SJCRH30 (cell line): ENCODE data around the gene C11orf58. TPM values are rescaled to one million over a fixed set of nuclear protein-coding genes. Genes with fewer than 3 reads are reported as not detected.

Experiments used
- DNase-seq, 2 experiments: peaks; one replicate each; pipeline ENCODE4 v3.0.0-alpha.2; 2015 to 2020
- H3K27ac ChIP-seq: fragments of 250-450 bp; sonication (Bioruptor Pico); 2 replicates; pipeline ENCODE4 v1.5.1; 2020; ENCODE audit warnings: mild to moderate bottlenecking, moderate library complexity
- H3K27me3 ChIP-seq: fragments of 250-450 bp; sonication (Bioruptor Pico); 2 replicates; pipeline ENCODE4 v1.5.1; 2020; ENCODE audit warnings: mild to moderate bottlenecking, moderate library complexity
- H3K36me3 ChIP-seq: fragments of 250-450 bp; sonication (Bioruptor Pico); 2 replicates; pipeline ENCODE4 v1.5.1; 2020; ENCODE audit warnings: mild to moderate bottlenecking, moderate library complexity
- H3K4me1 ChIP-seq: fragments of 250-450 bp; sonication (Bioruptor Pico); 2 replicates; pipeline ENCODE4 v1.5.1; 2020; ENCODE audit warnings: mild to moderate bottlenecking, moderate library complexity
- H3K4me3 ChIP-seq: fragments of 250-450 bp; sonication (Bioruptor Pico); 2 replicates; pipeline ENCODE4 v1.5.1; 2020; ENCODE audit warnings: mild to moderate bottlenecking, moderate library complexity
- H3K9me3 ChIP-seq: fragments of 250-450 bp; sonication (Bioruptor Pico); replicated peaks from 2 replicates; pipeline ENCODE4 v1.5.1; 2020; ENCODE audit warnings: mild to moderate bottlenecking, moderate library complexity
- total RNA-seq: library from RNA; depleted of rRNA; stranded (reverse); fragments of >200 nt; shearing (Covaris generic); gene quantifications from 2 replicates; pipeline ENCODE4 v1.2.3, GENCODE V29; 2014; rRNA removed

C11orf58 gene
- 201 and 237 TPM in 2 replicates for total RNA-seq

DNA sequence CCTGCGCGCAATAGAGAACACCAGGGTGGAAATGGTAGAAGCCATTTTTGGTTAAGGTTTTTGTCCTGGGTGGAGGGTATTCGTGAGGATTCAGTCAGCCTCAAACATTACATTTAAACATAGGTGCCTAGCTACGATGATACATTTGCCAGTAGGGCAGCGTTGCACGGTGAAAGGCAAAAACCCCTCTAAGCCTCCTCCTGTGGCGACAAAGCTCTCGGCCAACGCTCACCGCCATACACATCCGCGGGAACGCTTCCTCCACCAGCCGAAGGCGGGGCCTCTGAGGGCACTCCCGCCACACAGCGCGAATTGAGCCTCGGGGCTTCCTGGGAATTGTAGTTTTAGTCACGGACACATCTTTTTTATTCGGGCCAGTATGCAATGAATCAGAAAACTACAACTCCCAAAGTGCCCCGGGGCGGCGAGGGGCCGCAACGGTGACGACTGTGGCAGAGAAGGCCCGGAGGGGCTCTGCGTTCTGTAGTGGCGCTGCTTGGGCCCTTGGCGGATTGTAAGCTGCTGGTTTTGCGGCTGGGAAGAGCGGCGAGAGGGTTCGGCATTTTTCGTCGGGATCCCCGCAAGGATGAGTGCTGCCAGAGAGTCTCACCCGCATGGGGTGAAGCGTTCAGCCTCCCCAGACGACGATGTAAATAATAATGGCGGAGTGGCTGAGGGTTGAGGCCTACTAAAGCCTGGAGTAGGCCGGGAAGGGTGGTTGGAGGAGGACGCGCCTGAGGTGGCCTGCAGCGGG lies at the start of gene C11orf58:
Gene C11orf58 (plus strand): TSS at position 455 of the 754 bp plus-strand sequence. CDS start 132 bp downstream, at position 587.
- peak within 1 kb of the TSS; percentile 92 for H3K27ac ChIP-seq
- H3K9me3 ChIP-seq, result no peaks in the 10 kb centered on the region
- peak within 1 kb of the TSS; percentile 80 for H3K4me3 ChIP-seq
- H3K27me3 ChIP-seq, result no peaks in the 10 kb centered on the region
- H3K36me3 ChIP-seq, result peaks cover 18% of the 10 kb centered on the region
- peaks cover 9% of the 10 kb centered on the region for H3K4me1 ChIP-seq
- DNase-seq, result peak; percentile 97 to 99

DNA sequence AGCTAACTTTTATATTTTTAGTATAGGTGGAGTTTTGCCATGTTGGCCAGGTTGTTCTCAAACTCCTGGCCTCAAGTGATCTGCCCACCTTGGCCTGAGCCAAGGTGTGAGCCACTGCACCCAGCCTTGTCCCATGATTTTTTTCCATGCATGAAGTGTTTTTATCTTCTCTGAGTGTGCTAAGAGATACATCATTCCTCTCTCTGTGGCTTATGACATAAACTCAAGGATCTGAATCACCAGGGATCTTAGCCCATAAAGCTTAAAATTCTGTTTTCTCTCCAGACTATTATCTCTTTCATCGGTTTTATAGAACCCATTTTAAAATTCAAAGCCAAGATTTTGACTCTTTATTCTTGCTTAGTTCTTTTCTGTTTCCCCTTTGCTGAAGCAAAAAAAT lies 48.4 kb upstream of the C11orf58 start:
- H3K4me1 ChIP-seq, result no peaks in the 10 kb centered on the region
- peaks cover 2% of the 10 kb centered on the region; the same call in 1 of the 2 replicates for H3K27me3 ChIP-seq
- no peaks in the 10 kb centered on the region for H3K9me3 ChIP-seq
- H3K36me3 ChIP-seq, result no peaks in the 10 kb centered on the region
- no peak overlapping the region for H3K27ac ChIP-seq
- H3K4me3 ChIP-seq, result no peak overlapping the region
- DNase-seq, result no peak

DNA sequence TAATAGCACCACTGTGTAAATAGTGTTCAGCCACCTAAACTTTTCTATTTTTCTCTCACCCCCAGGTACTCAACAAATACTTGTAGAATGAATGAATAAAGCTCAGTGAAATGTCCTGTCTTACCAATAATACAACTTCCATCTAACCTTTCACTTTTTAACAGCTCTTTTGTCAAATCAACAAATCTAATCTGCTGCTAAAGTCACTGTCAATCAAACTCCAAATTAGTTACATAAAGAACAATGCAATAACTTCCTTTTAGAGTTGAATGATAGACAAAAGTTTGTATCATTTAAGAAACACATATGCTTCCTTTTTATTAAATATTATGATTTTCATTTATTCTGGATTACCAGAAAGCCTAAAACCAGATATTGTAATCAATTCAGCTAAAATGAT lies 34.7 kb upstream of the C11orf58 start:
- H3K9me3 ChIP-seq, result no peaks in the 10 kb centered on the region
- no peak for DNase-seq
- H3K27me3 ChIP-seq, result no peaks in the 10 kb centered on the region; the same call in 1 of the 2 replicates
- no peak overlapping the region for H3K27ac ChIP-seq
- no peak overlapping the region for H3K4me3 ChIP-seq
- H3K36me3 ChIP-seq, result no peaks in the 10 kb centered on the region
- H3K4me1 ChIP-seq, result no peaks in the 10 kb centered on the region

DNA sequence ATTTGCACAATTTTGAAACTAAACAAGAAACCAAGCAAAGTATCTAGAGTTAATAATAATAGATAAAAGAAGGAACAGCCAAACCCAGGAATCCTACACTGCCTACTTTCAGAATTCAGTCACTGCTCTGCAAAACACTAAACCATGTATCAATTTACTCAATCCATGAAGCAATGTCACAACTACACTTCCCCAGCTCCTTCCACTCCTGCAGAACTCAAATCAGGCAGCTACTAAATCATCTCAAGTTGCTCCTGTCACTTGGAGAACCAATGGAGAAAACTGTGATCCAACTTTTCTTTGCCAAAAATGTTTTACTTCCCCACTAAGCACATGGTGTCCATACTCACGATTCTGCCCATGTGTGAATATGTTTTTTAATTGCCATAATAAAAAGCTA lies 24.9 kb upstream of the C11orf58 start:
- Histone ChIP-seq H3K27me3 (peaks cover 7% of the 10 kb centered on the region; the same call in 1 of the 2 replicates), H3K4me1 (no peaks in the 10 kb centered on the region), H3K36me3 (no peaks in the 10 kb centered on the region), H3K9me3 (no peaks in the 10 kb centered on the region), H3K4me3 (no peak overlapping the region), H3K27ac (no peak overlapping the region)
- no peak for DNase-seq

DNA sequence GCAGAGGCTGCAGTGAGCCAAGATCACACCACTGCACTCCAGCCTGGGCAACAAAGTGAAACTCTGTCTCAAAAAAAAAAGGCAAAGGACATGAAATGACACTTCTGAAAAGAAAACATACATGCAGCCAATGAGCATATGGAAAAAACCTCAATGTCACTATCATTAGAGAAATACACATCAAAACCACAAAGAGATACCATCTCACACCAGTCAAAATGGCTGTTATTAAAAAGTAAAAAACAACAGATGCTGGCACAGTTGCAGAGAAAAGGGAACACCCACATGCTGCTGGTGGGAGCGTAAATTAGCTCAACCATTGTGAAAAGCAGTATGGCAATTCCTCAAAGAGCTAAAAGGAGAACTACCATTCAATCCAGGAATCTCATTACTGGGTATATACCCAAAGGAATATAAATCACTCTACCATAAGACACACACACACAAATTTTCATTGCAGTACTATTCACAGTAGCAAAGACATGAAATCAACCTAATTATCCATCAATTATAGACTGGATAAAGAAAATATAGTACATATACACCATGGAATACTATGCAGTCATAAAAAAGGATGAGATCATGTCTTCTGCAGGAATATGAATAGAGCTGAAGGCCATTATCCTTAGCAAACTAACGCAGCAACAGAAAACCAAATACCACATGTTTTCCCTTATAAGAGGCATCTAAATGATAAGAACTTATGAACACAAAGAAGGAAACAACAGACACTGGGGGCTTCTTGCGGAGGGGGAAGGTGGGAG lies 15.7 kb upstream of the C11orf58 start:
- no peaks in the 10 kb centered on the region for H3K36me3 ChIP-seq
- H3K27me3 ChIP-seq, result no peaks in the 10 kb centered on the region
- H3K9me3 ChIP-seq, result no peaks in the 10 kb centered on the region; the same call in 1 of the 2 replicates
- no peak overlapping the region for H3K27ac ChIP-seq
- no peak overlapping the region for H3K4me3 ChIP-seq
- no peaks in the 10 kb centered on the region for H3K4me1 ChIP-seq
- no peak for DNase-seq

DNA sequence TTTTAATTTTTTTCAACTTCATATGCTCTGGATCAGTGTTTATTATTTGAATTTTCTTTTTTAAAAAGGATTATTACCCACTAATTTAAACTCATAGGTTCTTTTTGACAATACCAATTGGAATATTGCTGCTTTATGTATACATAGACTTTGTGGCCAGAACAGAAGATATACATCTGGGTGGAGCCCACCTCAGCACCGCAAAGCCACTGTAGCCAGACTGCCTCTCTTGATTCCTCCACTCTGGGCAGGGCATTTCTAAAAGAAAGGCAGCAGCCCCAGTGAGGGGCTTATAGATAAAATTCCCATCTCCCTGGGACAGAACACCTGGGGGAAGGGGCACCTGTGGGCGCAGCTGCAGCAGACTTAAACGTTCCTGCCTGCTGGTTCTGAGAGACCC lies 10.6 kb upstream of the C11orf58 start:
- H3K27ac ChIP-seq, result no peak overlapping the region
- H3K36me3 ChIP-seq, result no peaks in the 10 kb centered on the region
- no peaks in the 10 kb centered on the region; the same call in 1 of the 2 replicates for H3K9me3 ChIP-seq
- no peaks in the 10 kb centered on the region; the same call in 1 of the 2 replicates for H3K27me3 ChIP-seq
- H3K4me1 ChIP-seq, result no peaks in the 10 kb centered on the region
- DNase-seq, result no peak
- no peak overlapping the region for H3K4me3 ChIP-seq

DNA sequence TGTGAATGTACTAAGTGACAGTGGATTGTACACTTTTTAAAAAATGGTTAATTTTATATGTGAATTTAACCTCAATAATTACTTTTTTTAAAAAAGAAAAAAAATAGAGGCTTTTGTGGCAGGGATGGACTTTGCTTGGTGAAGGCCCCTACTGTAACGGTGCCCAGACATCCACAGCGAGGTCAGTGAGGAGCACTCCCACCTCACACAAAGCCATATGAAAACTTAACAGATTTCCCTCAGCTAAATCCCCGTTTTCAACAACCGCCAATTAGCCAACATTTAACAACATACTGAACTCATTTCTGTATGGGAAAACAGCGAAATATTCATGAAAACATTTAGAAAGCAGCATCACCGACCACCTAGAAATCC lies 642 bp upstream of the C11orf58 start:
- Histone ChIP-seq H3K36me3 (peaks cover 15% of the 10 kb centered on the region), H3K27me3 (no peaks in the 10 kb centered on the region), H3K9me3 (no peaks in the 10 kb centered on the region), H3K4me3 (peak overlapping the region; percentile 80), H3K27ac (peak overlapping the region; percentile 92), H3K4me1 (peaks cover 9% of the 10 kb centered on the region)
- peak in 1 of 2 experiments; percentile 39 for DNase-seq

DNA sequence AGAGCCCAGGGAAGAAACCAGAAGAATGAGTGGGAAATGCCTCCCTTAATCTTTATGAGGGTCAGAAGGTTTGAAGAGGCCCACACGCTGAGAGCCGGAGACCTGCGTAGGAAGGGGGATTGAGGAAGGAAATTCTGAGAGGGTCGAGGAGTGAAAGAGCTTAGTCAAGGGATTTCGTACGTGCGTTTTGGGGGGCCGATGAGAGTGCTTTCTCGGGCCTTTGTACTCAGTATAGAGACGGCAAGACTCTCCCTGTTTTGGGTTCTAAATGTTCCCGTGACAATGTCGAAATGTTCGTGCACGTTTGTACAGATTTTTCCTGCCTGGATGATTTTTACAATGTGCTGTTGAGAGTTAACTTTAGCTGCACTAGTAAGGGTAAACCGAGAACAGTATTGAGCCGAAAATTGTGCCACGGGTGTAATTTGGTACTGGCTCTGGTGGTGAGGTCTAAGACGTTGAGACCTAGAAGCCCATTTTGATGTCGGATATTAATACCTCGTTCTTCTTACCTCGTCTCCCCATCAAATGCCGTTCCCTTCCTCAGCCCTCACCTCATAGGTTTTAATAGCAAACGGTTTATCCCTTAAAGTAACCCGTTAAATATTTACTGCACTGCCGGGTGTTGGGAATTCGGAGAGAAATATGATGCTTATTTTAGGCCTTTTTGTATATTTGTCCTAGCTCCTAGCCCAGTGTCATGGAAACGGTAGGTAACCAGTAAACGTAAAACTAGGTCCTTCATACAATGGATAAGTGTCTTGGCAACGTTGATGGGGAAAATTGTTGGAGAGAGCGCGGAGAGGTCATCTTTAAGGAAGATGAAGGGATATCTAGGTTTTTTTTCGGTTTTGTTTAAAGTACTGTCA lies 734 bp downstream of the C11orf58 start:
- no peaks in the 10 kb centered on the region for H3K9me3 ChIP-seq
- peak in 1 of 2 experiments; percentile 22 for DNase-seq

DNA sequence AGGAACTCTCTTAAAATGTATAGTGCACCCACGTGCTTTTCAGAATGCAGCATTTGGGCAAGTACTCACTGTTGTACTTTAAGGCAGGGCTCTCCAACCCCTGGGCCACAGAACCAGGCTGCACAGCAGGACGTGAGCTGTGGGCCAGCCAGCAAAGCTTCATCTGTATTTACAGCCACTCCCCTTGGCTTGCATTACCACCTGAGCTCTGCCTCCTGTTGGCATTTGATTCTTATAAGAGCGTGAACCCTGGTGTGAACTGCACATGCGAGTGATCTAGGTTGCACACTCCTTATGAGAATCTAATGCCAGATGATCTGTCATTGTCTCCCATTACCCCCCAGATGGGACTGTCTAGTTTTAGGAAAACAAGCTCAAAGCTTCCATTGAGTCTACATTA lies 3.0 kb downstream of the C11orf58 start:
- H3K4me3 ChIP-seq, result no peak overlapping the region
- DNase-seq, result no peak
- no peaks in the 10 kb centered on the region for H3K9me3 ChIP-seq
- H3K36me3 ChIP-seq, result peaks cover 44% of the 10 kb centered on the region
- H3K27ac ChIP-seq, result no peak overlapping the region
- H3K4me1 ChIP-seq, result peaks cover 20% of the 10 kb centered on the region
- no peaks in the 10 kb centered on the region for H3K27me3 ChIP-seq

More for the DNA sequence above, 734 bp downstream of the C11orf58 start:
- H3K27me3 ChIP-seq, result no peaks in the 10 kb centered on the region
- peak overlapping the region; percentile 92 for H3K27ac ChIP-seq
- H3K4me3 ChIP-seq, result peak overlapping the region; percentile 80
- peaks cover 22% of the 10 kb centered on the region for H3K36me3 ChIP-seq
- H3K4me1 ChIP-seq, result peaks cover 9% of the 10 kb centered on the region

DNA sequence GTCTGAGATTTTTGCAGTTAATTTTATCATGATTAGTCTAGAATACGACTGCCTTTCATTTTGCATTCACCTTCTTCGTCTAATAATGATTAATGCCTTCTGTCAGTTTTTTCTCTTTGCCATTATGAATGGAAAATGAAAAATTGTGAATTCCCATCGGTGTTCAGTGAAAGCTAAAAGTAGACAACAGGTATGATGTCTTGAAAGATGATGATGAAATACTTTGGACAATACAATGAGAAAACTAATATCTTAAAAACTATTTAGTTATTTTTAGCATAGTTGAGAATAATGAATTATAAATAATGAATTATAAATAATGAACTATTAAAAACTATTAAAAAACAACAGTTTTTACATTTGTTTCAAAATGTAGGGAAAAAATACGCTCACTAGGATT lies 5.0 kb downstream of the C11orf58 start:
- Histone ChIP-seq H3K36me3 (peaks cover 61% of the 10 kb centered on the region), H3K27ac (no peak overlapping the region), H3K4me1 (peaks cover 25% of the 10 kb centered on the region), H3K27me3 (no peaks in the 10 kb centered on the region), H3K4me3 (no peak overlapping the region), H3K9me3 (no peaks in the 10 kb centered on the region)
- DNase-seq, result no peak

DNA sequence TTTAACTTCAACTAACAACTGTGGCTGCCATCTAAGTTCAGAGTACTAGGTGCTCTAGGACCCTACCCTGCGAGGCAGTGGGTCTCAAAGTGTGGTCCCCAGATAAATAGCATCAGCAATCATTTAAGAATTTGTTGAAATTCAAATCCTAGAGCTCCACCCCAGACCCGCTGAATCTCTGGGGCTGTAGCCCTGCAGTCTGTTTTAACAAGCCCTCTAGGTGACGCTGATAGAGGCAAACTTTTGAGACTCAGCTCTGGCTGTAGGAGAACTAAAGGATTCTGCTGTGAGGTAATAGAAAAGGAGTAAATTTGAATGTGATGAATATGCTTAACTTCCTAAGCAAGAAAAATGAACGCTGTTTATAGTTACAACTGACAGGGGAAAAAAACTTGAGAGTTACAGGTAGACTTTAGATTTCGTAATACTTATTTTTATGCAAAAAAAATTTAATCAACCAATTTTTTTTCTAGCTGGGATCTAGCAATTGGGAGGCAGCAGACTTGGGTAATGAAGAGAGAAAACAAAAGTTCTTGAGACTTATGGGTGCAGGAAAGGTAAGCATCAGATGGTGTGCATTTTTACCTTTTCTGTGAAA lies 5.8 kb downstream of the C11orf58 start:
- peaks cover 68% of the 10 kb centered on the region for H3K36me3 ChIP-seq
- no peaks in the 10 kb centered on the region for H3K9me3 ChIP-seq
- no peak overlapping the region for H3K27ac ChIP-seq
- no peaks in the 10 kb centered on the region for H3K27me3 ChIP-seq
- no peak for DNase-seq
- H3K4me3 ChIP-seq, result no peak overlapping the region
- peaks cover 25% of the 10 kb centered on the region for H3K4me1 ChIP-seq

DNA sequence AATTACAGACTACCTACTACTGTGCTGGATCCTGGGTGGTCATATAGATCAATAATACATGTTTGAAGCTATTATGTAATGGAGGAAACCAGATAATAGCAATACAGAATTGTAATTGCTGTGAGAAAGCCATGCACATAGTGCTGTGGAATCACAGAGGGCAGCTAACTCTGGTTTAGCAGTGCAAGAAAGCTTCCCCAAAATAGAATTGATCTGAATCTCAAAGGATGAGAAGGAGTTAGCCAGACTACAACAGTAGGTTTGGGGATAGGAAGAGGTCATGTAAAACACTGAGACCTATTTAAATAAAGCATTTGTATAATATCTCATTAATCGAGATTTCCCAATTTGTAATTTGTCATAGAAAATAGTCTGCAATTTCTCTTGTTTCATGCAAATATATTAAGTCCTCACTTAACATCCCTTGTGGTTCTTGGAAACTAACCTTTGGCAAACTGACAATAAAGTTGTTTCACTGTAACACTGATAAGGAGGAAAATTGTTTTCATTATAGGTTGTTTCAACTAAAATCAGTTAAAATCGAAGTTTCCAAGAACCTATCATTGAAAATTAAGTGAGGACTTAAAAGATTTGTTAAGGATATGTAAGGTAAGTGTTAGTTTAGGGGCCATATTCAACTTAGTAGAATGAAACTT lies 7.6 kb downstream of the C11orf58 start:
- no peak for DNase-seq
- Histone ChIP-seq H3K27me3 (no peaks in the 10 kb centered on the region), H3K4me1 (peaks cover 19% of the 10 kb centered on the region), H3K4me3 (no peak overlapping the region), H3K9me3 (no peaks in the 10 kb centered on the region), H3K27ac (no peak overlapping the region), H3K36me3 (peaks cover 86% of the 10 kb centered on the region)

DNA sequence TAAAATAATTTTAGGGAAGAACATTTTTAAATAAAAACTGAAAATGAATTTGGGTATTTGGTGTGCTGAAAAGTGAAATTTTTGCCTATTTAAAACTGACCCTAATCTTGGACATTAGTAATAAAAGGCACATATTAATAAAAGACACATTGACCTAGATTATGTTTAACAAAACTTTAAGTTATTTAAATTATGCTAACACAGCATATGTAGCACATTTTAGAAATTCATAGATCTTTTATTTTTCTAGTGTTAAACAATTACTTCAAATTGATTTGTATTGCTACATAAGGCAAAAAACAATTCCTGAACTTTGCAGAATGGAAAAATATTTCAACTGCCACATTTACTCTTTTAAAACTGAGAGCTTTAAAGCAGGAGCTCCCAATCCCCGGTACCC lies 10.6 kb downstream of the C11orf58 start:
- Histone ChIP-seq H3K4me3 (no peak overlapping the region), H3K9me3 (no peaks in the 10 kb centered on the region), H3K4me1 (peaks cover 16% of the 10 kb centered on the region), H3K27ac (no peak overlapping the region), H3K36me3 (peaks cover 96% of the 10 kb centered on the region), H3K27me3 (no peaks in the 10 kb centered on the region)
- no peak for DNase-seq

DNA sequence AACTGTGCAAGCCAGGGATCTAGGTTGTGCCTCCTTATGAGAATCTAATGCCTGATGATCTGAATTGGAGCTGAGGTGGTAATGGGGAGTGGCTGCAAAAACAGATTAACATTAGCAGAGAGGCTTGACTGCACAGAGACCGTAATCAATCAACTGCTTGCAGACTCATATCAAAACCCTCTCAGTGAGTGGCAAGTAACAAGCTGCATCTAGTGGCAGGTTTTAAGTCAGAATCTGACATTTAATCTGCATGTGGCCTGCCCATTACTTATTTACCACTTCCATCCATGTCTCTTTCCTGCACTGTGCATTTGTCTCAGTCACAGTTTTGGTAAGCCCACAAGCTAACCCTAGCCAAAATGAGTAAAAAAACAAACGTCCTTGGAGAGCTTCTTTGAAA lies 11.2 kb downstream of the C11orf58 start:
- DNase-seq, result no peak
- peaks cover 93% of the 10 kb centered on the region for H3K36me3 ChIP-seq
- H3K27ac ChIP-seq, result no peak overlapping the region
- H3K4me1 ChIP-seq, result peaks cover 16% of the 10 kb centered on the region
- no peaks in the 10 kb centered on the region for H3K9me3 ChIP-seq
- H3K4me3 ChIP-seq, result no peak overlapping the region
- H3K27me3 ChIP-seq, result no peaks in the 10 kb centered on the region
